SJSA1 (cell line): ENCODE measurements around the gene TAS2R30. TPM values are rescaled to one million over a fixed set of nuclear protein-coding genes. Genes with fewer than 3 reads are reported as not detected.
"Not testable (repeated sequence)": the region's sequence is repeated elsewhere in the genome, so short reads cannot be mapped to it uniquely, and the experiment has no call there.

Experiments
- DNase-seq, 2 experiments: peaks; one replicate each; pipeline ENCODE4 v3.0.0-alpha.2; 2015 to 2020; ENCODE audit warnings: low spot score in 2 of 2, low read depth in 1 of 2
- H3K27ac ChIP-seq: fragments of 250-450 bp; sonication (Bioruptor Pico); 2 replicates; pipeline ENCODE4 v1.5.1; 2020; ENCODE audit warnings: mild to moderate bottlenecking, moderate library complexity
- H3K27me3 ChIP-seq: fragments of 250-450 bp; sonication (Bioruptor Pico); replicated peaks from 2 replicates; pipeline ENCODE4 v1.5.1; 2020; ENCODE audit warnings: mild to moderate bottlenecking, moderate library complexity
- H3K36me3 ChIP-seq: fragments of 250-450 bp; sonication (Bioruptor Pico); 2 replicates; pipeline ENCODE4 v1.5.1; 2020; ENCODE audit warnings: mild to moderate bottlenecking
- H3K4me1 ChIP-seq: fragments of 250-450 bp; sonication (Bioruptor Pico); replicated peaks from 2 replicates; pipeline ENCODE4 v1.6.1; 2021; ENCODE audit warnings: mild to moderate bottlenecking
- H3K4me3 ChIP-seq: fragments of 250-450 bp; sonication (Bioruptor Pico); 2 replicates; pipeline ENCODE4 v1.5.1; 2020; ENCODE audit warnings: mild to moderate bottlenecking
- H3K9me3 ChIP-seq: fragments of 250-450 bp; sonication (Bioruptor Pico); replicated peaks from 2 replicates; pipeline ENCODE4 v1.5.1; 2020; ENCODE audit warnings: mild to moderate bottlenecking
- total RNA-seq: library from RNA; depleted of rRNA; stranded (reverse); fragments of >200 nt; shearing (Covaris generic); gene quantifications from 2 replicates; pipeline ENCODE4 v1.2.3, GENCODE V29; 2014

TAS2R30 gene
- total RNA-seq, 1 experiment from 2014 or later, result 1.6 TPM

- no peak overlapping the region for H3K4me3 ChIP-seq
- DNase-seq, result no peak
- H3K27ac ChIP-seq, result no peak overlapping the region
- no peaks in the 10 kb centered on the region for H3K4me1 ChIP-seq
- no peaks in the 10 kb centered on the region for H3K27me3 ChIP-seq
- H3K9me3 ChIP-seq, result no peaks in the 10 kb centered on the region
- peaks cover 7% of the 10 kb centered on the region for H3K36me3 ChIP-seq
These were observed 18.3 kb upstream of the TAS2R30 start for GRCh38 chr12:11152725-11153124.

GRCh38 chr12:11150832-11151231 is 16.4 kb upstream of the TAS2R30 start:
- H3K4me3 ChIP-seq, result no peak overlapping the region
- DNase-seq, result no peak
- no peak overlapping the region for H3K27ac ChIP-seq
- peaks cover 5% of the 10 kb centered on the region for H3K36me3 ChIP-seq
- H3K9me3 ChIP-seq, result no peaks in the 10 kb centered on the region
- H3K27me3 ChIP-seq, result no peaks in the 10 kb centered on the region
- H3K4me1 ChIP-seq, result no peaks in the 10 kb centered on the region

GRCh38 chr12:11147420-11147819 is 13.0 kb upstream of the TAS2R30 start:
- Histone ChIP-seq H3K27me3 (no peaks in the 10 kb centered on the region), H3K27ac (no peak overlapping the region), H3K4me1 (no peaks in the 10 kb centered on the region), H3K4me3 (no peak overlapping the region), H3K36me3 (peaks cover 4% of the 10 kb centered on the region; the same call in 1 of the 2 replicates), H3K9me3 (no peaks in the 10 kb centered on the region)
- no peak for DNase-seq

GRCh38 chr12:11144297-11144696 is 9.9 kb upstream of the TAS2R30 start:
- H3K4me1 ChIP-seq, result no peaks in the 10 kb centered on the region
- H3K27ac ChIP-seq, result no peak overlapping the region
- no peaks in the 10 kb centered on the region for H3K36me3 ChIP-seq

GRCh38 chr12:11143352-11143751 is 8.9 kb upstream of the TAS2R30 start:
- DNase-seq, result no peak
- Histone ChIP-seq H3K36me3 (no peaks in the 10 kb centered on the region), H3K4me1 (no peaks in the 10 kb centered on the region), H3K9me3 (no peaks in the 10 kb centered on the region), H3K27me3 (no peaks in the 10 kb centered on the region), H3K27ac (no peak overlapping the region), H3K4me3 (no peak overlapping the region)

More at GRCh38 chr12:11144297-11144696, 9.9 kb upstream of the TAS2R30 start:
- no peak for DNase-seq
- Histone ChIP-seq H3K9me3 (no peaks in the 10 kb centered on the region), H3K27me3 (no peaks in the 10 kb centered on the region), H3K4me3 (no peak overlapping the region)

- H3K4me1 ChIP-seq, result no peaks in the 10 kb centered on the region
- no peaks in the 10 kb centered on the region for H3K27me3 ChIP-seq
- H3K9me3 ChIP-seq, result no peaks in the 10 kb centered on the region
- no peak overlapping the region for H3K27ac ChIP-seq
- no peaks in the 10 kb centered on the region for H3K36me3 ChIP-seq
- H3K4me3 ChIP-seq, result no peak overlapping the region
- DNase-seq, result no peak
These were observed 1.6 kb upstream of the TAS2R30 start for GRCh38 chr12:11136075-11136474.

- no peak overlapping the region for H3K4me3 ChIP-seq
- H3K36me3 ChIP-seq, result no peaks in the 10 kb centered on the region
- H3K27ac ChIP-seq, result no peak overlapping the region
- H3K4me1 ChIP-seq, result no peaks in the 10 kb centered on the region
- no peaks in the 10 kb centered on the region for H3K27me3 ChIP-seq
- H3K9me3 ChIP-seq, result no peaks in the 10 kb centered on the region
- DNase-seq, result no peak
These were observed 628 bp downstream of the TAS2R30 start for GRCh38 chr12:11133816-11134215.

- Histone ChIP-seq H3K27me3 (no peaks in the 10 kb centered on the region), H3K9me3 (no peaks in the 10 kb centered on the region), H3K4me3 (no peak overlapping the region), H3K4me1 (no peaks in the 10 kb centered on the region), H3K27ac (no peak overlapping the region), H3K36me3 (no peaks in the 10 kb centered on the region)
- DNase-seq, result no peak
These were observed 1.3 kb downstream of the TAS2R30 start for GRCh38 chr12:11133162-11133561.

- no peak for DNase-seq
- Histone ChIP-seq H3K4me3 (no peak overlapping the region), H3K27ac (no peak overlapping the region), H3K27me3 (no peaks in the 10 kb centered on the region), H3K4me1 (no peaks in the 10 kb centered on the region), H3K9me3 (no peaks in the 10 kb centered on the region), H3K36me3 (no peaks in the 10 kb centered on the region)
These were observed 3.4 kb downstream of the TAS2R30 start for GRCh38 chr12:11130999-11131398.

GRCh38 chr12:11130382-11130781 is 4.1 kb downstream of the TAS2R30 start:
- H3K27me3 ChIP-seq, result no peaks in the 10 kb centered on the region
- no peaks in the 10 kb centered on the region for H3K9me3 ChIP-seq
- H3K4me3 ChIP-seq, result no peak overlapping the region
- H3K27ac ChIP-seq, result no peak overlapping the region
- no peaks in the 10 kb centered on the region for H3K4me1 ChIP-seq
- DNase-seq, result no peak
- no peaks in the 10 kb centered on the region for H3K36me3 ChIP-seq

- DNase-seq, H3K9me3 ChIP-seq, H3K27me3 ChIP-seq, H3K36me3 ChIP-seq, H3K4me1 ChIP-seq, H3K4me3 ChIP-seq, H3K27ac ChIP-seq: not testable (repeated sequence)
These were observed 20.3 kb downstream of the TAS2R30 start for GRCh38 chr12:11114130-11114529.

GRCh38 chr12:11111213-11111612 is 23.2 kb downstream of the TAS2R30 start:
- H3K27me3 ChIP-seq, H3K4me1 ChIP-seq, H3K9me3 ChIP-seq, DNase-seq, H3K4me3 ChIP-seq, H3K27ac ChIP-seq, H3K36me3 ChIP-seq: not testable (repeated sequence)

GRCh38 chr12:11108862-11109261 is 25.6 kb downstream of the TAS2R30 start:
- DNase-seq, result no peak
- peaks cover 3% of the 10 kb centered on the region for H3K36me3 ChIP-seq
- H3K4me3 ChIP-seq, result no peak overlapping the region
- no peak overlapping the region for H3K27ac ChIP-seq
- H3K9me3 ChIP-seq, result 0 out of 2 replicates have a peak, but pooled peaks cover 4% of the 10 kb centered on the region
- H3K4me1 ChIP-seq, result no peaks in the 10 kb centered on the region
- H3K27me3 ChIP-seq, result no peaks in the 10 kb centered on the region

- DNase-seq, result no peak
These were observed 26.7 kb downstream of the TAS2R30 start for GRCh38 chr12:11107719-11108118.

GRCh38 chr12:11106288-11106687 is 28.2 kb downstream of the TAS2R30 start:
- DNase-seq, result no peak
- H3K27me3 ChIP-seq, result no peaks in the 10 kb centered on the region
- no peak overlapping the region for H3K27ac ChIP-seq
- no peaks in the 10 kb centered on the region for H3K4me1 ChIP-seq
- peaks cover 3% of the 10 kb centered on the region for H3K36me3 ChIP-seq
- no peak overlapping the region for H3K4me3 ChIP-seq
- 0 out of 2 replicates have a peak, but pooled peaks cover 4% of the 10 kb centered on the region for H3K9me3 ChIP-seq

More at GRCh38 chr12:11107719-11108118, 26.7 kb downstream of the TAS2R30 start:
- no peak overlapping the region for H3K4me3 ChIP-seq
- 0 out of 2 replicates have a peak, but pooled peaks cover 4% of the 10 kb centered on the region for H3K9me3 ChIP-seq
- H3K4me1 ChIP-seq, result no peaks in the 10 kb centered on the region
- H3K27me3 ChIP-seq, result no peaks in the 10 kb centered on the region
- no peak overlapping the region for H3K27ac ChIP-seq
- peaks cover 3% of the 10 kb centered on the region for H3K36me3 ChIP-seq
